ENCODE results near the gene BLACAT1. TPM values are rescaled to one million over a fixed set of nuclear protein-coding genes. Genes with fewer than 3 reads are reported as not detected.

BLACAT1 gene
- total RNA-seq, 1 experiment from 2014 or later, result 9.8 TPM

- TF ChIP-seq, protein P1, sequence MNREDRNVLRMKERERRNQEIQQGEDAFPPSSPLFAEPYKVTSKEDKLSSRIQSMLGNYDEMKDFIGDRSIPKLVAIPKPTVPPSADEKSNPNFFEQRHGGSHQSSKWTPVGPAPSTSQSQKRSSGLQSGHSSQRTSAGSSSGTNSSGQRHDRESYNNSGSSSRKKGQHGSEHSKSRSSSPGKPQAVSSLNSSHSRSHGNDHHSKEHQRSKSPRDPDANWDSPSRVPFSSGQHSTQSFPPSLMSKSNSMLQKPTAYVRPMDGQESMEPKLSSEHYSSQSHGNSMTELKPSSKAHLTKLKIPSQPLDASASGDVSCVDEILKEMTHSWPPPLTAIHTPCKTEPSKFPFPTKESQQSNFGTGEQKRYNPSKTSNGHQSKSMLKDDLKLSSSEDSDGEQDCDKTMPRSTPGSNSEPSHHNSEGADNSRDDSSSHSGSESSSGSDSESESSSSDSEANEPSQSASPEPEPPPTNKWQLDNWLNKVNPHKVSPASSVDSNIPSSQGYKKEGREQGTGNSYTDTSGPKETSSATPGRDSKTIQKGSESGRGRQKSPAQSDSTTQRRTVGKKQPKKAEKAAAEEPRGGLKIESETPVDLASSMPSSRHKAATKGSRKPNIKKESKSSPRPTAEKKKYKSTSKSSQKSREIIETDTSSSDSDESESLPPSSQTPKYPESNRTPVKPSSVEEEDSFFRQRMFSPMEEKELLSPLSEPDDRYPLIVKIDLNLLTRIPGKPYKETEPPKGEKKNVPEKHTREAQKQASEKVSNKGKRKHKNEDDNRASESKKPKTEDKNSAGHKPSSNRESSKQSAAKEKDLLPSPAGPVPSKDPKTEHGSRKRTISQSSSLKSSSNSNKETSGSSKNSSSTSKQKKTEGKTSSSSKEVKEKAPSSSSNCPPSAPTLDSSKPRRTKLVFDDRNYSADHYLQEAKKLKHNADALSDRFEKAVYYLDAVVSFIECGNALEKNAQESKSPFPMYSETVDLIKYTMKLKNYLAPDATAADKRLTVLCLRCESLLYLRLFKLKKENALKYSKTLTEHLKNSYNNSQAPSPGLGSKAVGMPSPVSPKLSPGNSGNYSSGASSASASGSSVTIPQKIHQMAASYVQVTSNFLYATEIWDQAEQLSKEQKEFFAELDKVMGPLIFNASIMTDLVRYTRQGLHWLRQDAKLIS (CRISPR knock-in tag; IDR thresholded peaks at IDR 0.05; ENCODE audit: borderline replicate concordance), result peak; percentile 69; the same call in 1 of the 2 replicates
- TF ChIP-seq, protein P2, sequence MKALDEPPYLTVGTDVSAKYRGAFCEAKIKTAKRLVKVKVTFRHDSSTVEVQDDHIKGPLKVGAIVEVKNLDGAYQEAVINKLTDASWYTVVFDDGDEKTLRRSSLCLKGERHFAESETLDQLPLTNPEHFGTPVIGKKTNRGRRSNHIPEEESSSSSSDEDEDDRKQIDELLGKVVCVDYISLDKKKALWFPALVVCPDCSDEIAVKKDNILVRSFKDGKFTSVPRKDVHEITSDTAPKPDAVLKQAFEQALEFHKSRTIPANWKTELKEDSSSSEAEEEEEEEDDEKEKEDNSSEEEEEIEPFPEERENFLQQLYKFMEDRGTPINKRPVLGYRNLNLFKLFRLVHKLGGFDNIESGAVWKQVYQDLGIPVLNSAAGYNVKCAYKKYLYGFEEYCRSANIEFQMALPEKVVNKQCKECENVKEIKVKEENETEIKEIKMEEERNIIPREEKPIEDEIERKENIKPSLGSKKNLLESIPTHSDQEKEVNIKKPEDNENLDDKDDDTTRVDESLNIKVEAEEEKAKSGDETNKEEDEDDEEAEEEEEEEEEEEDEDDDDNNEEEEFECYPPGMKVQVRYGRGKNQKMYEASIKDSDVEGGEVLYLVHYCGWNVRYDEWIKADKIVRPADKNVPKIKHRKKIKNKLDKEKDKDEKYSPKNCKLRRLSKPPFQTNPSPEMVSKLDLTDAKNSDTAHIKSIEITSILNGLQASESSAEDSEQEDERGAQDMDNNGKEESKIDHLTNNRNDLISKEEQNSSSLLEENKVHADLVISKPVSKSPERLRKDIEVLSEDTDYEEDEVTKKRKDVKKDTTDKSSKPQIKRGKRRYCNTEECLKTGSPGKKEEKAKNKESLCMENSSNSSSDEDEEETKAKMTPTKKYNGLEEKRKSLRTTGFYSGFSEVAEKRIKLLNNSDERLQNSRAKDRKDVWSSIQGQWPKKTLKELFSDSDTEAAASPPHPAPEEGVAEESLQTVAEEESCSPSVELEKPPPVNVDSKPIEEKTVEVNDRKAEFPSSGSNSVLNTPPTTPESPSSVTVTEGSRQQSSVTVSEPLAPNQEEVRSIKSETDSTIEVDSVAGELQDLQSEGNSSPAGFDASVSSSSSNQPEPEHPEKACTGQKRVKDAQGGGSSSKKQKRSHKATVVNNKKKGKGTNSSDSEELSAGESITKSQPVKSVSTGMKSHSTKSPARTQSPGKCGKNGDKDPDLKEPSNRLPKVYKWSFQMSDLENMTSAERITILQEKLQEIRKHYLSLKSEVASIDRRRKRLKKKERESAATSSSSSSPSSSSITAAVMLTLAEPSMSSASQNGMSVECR (CRISPR knock-in tag; IDR thresholded peaks at IDR 0.05; ENCODE audit: borderline replicate concordance), result peak; percentile 49; the same call in 1 of the 2 replicates
- 0 out of 2 replicates have a peak, but pooled peaks have one; percentile 63 for TF ChIP-seq ZNF138 (CRISPR knock-in tag; conservative IDR thresholded peaks at IDR 0.05)
- TF ChIP-seq TCF7 (CRISPR knock-in tag; IDR thresholded peaks at IDR 0.05; ENCODE audit: low read depth), result no peak
- TF ChIP-seq, protein P3, sequence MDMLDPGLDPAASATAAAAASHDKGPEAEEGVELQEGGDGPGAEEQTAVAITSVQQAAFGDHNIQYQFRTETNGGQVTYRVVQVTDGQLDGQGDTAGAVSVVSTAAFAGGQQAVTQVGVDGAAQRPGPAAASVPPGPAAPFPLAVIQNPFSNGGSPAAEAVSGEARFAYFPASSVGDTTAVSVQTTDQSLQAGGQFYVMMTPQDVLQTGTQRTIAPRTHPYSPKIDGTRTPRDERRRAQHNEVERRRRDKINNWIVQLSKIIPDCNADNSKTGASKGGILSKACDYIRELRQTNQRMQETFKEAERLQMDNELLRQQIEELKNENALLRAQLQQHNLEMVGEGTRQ (CRISPR knock-in tag; IDR thresholded peaks at IDR 0.05), result peak; percentile 40
- peak; percentile 63 for TF ChIP-seq MAX (CRISPR knock-in tag; IDR thresholded peaks at IDR 0.05)
- TF ChIP-seq ELF4 (CRISPR knock-in tag; IDR thresholded peaks at IDR 0.05; ENCODE audit: low read depth), result no peak
- TF ChIP-seq PRDM15 (CRISPR knock-in tag; IDR thresholded peaks at IDR 0.05), result peak; percentile 93
- 0 out of 2 replicates have a peak, but pooled peaks have one; percentile 20 for TF ChIP-seq CREM (CRISPR knock-in tag; IDR thresholded peaks at IDR 0.05)
- TF ChIP-seq, protein P4, sequence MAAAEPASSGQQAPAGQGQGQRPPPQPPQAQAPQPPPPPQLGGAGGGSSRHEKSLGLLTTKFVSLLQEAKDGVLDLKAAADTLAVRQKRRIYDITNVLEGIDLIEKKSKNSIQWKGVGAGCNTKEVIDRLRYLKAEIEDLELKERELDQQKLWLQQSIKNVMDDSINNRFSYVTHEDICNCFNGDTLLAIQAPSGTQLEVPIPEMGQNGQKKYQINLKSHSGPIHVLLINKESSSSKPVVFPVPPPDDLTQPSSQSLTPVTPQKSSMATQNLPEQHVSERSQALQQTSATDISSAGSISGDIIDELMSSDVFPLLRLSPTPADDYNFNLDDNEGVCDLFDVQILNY (CRISPR knock-in tag; IDR thresholded peaks at IDR 0.05), result peak; percentile 50; the same call in 1 of the 2 replicates
Observed at GRCh38 chr1:205504311-205505075, 48.6 kb upstream of the BLACAT1 start, which contains the start of gene CDK18 (continued).

Measured in WTC11 (cell line).